HG02885 (cell line): ENCODE measurements around the gene TMEM8B.
"Not testable (repeated sequence)": the region's sequence is repeated elsewhere in the genome, so short reads cannot be mapped to it uniquely, and the experiment has no call there.

Source experiments
- ATAC-seq: cut with Tn5 transposase; IDR thresholded peaks from one replicate; pipeline ENCODE4 v1.9.1; 2021; ENCODE audit warnings: mild to moderate bottlenecking; ENCODE audit not compliant: unreplicated experiment, poor library complexity

Gene TMEM8B

GRCh38 chr9:35904338-35904737 lies 75.3 kb downstream of the TMEM8B start:
- no peak for ATAC-seq

GRCh38 chr9:35905051-35905781 lies 76.2 kb downstream of the TMEM8B start:
- no peak for ATAC-seq

- ATAC-seq, result no peak
Measured at GRCh38 chr9:35905912-35906679, 77.1 kb downstream of the TMEM8B start, which contains the start of gene HRCT1. TSS of gene HRCT1 (plus strand) at chr9:35906202. CDS start at chr9:35906288, 86 bp downstream.

DNA sequence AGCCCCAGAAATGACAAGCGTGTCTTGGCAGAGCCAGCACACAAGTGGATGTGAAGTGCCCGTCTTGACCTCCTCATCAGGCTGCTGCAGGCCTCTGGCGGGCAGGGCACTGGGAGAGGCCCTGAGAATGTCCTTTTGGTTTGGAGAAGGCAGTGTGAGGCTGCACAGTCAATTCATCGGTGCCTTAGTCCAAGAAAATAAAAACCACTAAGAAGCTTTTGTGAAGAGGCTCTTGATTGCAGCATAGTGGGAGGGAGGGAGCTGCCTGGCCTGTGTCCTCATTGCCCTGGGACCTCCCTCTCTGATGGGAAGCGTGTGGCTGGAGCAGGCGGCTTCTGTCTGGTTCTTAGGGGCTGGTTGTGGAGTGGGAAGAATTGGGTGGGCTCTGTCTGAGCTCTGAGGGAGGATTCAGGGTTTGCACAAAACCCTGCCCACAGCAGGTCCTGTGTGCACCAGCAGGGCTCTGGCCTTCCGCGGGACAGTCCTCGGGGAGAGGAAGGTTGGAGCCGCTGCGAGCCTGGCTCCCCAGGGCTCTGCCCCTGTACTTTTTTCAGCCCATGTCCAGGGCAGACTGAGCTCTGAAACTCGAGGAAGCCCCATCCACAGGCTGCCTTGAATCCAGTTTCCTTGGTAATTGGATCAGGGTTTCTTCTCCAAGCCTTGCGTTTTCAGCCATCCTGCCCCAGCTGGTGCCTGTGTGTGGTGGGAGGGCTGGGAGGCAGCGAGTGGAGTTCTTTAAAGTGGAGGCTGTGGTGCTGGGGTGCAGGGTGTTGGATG lies 78.1 kb downstream of the TMEM8B start:
- ATAC-seq, result no peak

GRCh38 chr9:35907711-35908503 lies 78.9 kb downstream of the TMEM8B start:
- no peak for ATAC-seq

DNA sequence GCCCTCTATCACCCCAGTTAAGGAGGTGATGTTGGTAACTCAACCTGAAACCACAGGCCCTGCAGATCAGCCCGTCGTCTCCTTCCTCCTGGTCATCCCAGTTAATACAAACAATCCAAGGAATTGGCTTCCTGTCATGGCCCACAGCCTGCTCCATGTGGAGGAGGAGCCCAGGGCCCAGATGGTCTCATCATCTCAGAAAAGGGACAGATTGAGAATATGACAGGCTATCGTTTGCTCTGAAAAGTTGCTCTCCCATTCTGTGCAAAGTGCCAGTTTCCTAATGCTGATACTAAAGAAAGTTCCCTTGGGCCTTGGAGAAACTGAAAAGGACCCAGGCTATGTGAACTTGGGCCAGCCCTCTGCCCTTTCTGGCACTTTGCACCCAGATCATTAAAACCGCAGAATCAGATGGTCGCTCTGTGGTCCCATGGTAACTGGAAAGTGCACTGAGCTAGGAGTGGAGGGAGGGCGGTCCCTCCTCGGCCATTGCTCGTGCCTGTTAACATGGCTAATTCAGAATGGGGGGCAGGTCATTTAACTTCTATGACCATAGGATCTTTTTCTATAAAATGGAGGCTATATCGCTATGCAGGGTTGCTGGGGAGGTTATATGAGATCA lies 79.6 kb downstream of the TMEM8B start:
- ATAC-seq, result no peak

DNA sequence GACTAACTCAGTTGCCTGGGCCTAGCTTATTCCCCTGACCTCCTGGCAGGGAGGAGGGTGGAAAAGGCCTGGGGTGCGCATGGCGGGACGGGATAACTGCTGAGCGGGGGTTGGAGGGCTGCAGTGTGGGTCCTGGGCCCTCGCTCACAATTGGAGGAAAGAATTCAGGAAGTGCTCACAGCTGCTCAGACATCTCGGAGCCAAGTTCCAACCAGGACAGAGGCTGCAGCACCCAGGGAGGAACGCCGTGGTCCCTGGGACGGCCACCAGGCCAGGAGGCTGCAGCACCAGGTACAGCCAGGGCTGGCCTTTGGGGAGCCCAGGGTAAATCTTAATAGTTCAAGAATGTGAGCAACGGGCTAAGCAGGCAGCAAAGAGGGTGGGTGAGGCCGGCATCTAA lies 80.2 kb downstream of the TMEM8B start, which contains the start of gene SPAAR:
Gene SPAAR, plus strand, starts transcription at position 217 of the 400 bp plus-strand sequence. CDS start 974 bp downstream, outside the sequence.
- no peak for ATAC-seq

DNA sequence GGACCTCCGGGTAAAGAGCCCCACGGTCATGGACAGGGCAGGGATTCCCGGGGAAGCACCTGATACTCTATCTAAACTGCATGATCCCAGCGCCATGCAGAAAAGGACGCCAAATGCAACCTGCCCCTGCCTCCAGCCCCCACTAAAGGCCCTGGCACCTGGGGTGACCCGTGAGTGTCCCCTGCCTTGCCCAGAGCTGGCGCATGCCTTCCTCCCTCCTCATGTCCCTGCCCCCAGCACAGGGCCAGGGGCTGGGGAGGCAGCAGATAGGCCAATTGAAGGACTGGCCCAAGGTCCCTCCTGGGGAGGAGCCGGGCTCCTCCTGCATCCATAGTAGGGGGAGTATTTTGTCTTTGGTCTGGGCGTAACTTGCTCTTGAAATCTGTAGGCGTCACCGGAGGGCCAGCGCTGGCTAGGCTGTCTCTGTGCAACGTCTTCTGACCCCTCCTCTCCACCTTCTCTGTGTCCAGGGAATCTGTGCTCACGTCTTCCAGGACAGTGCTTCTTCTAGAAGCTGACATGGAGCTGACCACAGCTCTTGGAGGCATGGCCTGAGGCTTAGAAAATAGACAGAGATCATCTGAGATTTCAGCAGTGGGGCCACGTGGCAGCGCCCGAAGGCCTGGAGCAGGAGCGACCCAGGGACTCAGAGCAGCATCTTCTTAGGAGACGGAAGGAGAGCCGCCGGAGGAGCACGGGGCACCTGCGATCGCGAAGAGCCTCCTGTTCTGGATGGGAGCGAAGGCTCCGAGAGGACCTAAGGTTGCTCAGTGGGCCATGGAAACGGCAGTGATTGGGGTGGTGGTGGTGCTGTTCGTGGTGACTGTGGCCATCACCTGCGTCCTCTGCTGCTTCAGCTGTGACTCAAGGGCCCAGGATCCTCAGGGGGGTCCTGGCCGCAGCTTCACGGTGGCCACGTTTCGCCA lies 80.9 kb downstream of the TMEM8B start:
- no peak for ATAC-seq

- ATAC-seq, result no peak
Measured at GRCh38 chr9:35910613-35911359, 81.8 kb downstream of the TMEM8B start.

DNA sequence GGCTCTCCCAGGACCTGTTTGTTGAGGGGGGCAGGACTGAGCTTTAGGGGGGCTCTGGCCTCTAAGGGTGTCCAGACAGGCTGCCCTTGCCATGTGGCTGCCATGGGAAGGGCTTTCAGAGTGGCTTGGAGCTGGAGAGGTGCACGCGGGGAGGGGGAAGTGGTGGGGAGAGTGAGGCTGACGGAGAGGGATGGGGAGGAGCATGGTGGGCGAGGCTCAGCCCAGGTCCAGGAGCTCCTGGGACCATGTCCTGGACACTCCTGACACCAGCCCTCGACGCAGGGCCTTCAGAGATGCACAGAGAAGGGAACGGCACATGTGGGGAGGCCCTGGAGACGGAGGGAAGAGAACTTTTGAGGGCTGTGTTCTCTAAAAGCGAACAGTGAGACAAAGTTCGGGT lies 82.7 kb downstream of the TMEM8B start:
- no peak for ATAC-seq

- ATAC-seq, result no peak
Measured at GRCh38 chr9:35912791-35913400, 83.9 kb downstream of the TMEM8B start.

DNA sequence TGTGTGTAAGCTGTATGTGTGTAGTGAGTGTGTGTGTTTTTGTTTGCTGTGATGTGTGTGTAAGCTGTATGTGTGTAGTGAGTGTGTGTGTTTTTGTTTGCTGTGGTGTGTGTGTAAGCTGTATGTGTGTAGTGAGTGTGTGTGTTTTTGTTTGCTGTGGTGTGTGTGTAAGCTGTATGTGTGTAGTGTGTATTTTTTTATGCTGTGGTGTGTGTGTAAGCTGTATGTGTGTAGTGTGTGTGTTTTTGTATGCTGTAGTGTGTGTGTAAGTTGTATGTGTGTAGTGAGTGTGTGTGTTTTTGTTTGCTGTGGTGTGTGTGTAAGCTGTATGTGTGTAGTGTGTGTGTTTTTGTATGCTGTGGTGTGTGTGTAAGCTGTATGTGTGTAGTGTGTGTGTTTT lies 84.4 kb downstream of the TMEM8B start:
- ATAC-seq, result not testable (repeated sequence)

- no peak for ATAC-seq
Measured at GRCh38 chr9:35914301-35914807, 85.3 kb downstream of the TMEM8B start.
